WERI-Rb-1 (cell line): Measurements from ENCODE around the gene PMFBP1.

Source experiments
- DNase-seq: peaks from one replicate; pipeline ENCODE4 v3.0.0-alpha.2; 2020
- H3K27ac ChIP-seq: fragments of 250-450 bp; sonication (Bioruptor Pico); 2 replicates; pipeline ENCODE4 v1.5.1; 2020; ENCODE audit warnings: mild to moderate bottlenecking, moderate library complexity
- H3K27me3 ChIP-seq: fragments of 250-450 bp; sonication (Bioruptor Pico); 2 replicates; pipeline ENCODE4 v1.5.1; 2021; ENCODE audit warnings: mild to moderate bottlenecking, low read depth, moderate library complexity; ENCODE audit not compliant: insufficient read depth, severe bottlenecking
- H3K36me3 ChIP-seq: fragments of 250-450 bp; sonication (Bioruptor Pico); 2 replicates; pipeline ENCODE4 v1.5.1; 2020; ENCODE audit warnings: mild to moderate bottlenecking, moderate library complexity
- H3K4me3 ChIP-seq: 2 replicates; pipeline ENCODE4 v1.5.1; 2011; ENCODE audit warnings: low read depth, mild to moderate bottlenecking, control low read depth, low read length
- H3K9me3 ChIP-seq: fragments of 250-450 bp; sonication (Bioruptor Pico); 2 replicates; pipeline ENCODE4 v1.5.1; 2021; ENCODE audit warnings: mild to moderate bottlenecking, moderate library complexity; ENCODE audit not compliant: severe bottlenecking
- CTCF ChIP-seq: IDR thresholded peaks from 2 replicates; pipeline ENCODE4 v1.5.1; 2011; ENCODE audit warnings: low read depth, mild to moderate bottlenecking, control low read depth, inconsistent platforms, low read length

The PMFBP1 gene

DNA sequence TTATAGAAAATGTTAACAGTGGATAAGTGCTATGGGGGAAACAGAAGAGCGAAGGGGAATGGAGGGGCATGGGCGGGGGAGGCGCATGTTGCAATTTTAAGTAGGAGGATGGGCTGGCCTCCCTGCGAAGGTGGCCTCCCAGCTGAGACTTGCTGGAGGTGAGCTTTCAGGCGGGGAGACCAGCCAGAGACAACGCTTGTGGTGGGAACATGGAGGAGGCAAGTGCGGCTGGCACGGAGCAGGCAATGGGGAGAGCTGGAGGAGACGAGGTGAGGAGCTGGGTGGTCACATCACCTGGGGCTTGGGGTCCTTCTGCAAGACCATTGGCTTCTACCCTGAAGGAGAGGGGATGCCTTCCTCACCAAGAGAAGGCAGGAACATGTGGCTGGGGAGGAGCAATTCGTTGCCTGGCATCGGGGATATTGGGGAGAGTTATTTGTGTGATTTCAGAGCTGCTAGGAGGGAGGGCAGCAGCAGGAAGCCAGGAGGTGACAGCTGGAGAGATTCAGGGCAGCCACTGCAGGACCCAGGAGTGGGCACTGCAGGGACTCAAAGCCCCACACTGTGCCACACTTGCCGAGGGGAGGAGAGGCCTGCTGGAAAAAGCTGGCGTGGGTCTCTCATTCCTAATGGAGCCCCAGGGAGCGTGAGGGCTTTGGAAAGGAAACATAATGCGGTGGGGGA is 34.4 kb downstream of the PMFBP1 start:
- Histone ChIP-seq H3K27me3 (no peaks in the 10 kb centered on the region), H3K27ac (no peak overlapping the region), H3K9me3 (no peaks in the 10 kb centered on the region), H3K36me3 (no peaks in the 10 kb centered on the region), H3K4me3 (no peak overlapping the region)
- DNase-seq = no peak
- no peak for TF ChIP-seq CTCF

- Histone ChIP-seq H3K9me3 (no peaks in the 10 kb centered on the region), H3K27ac (no peak overlapping the region), H3K4me3 (no peak overlapping the region), H3K36me3 (no peaks in the 10 kb centered on the region), H3K27me3 (no peaks in the 10 kb centered on the region)
- no peak for DNase-seq
- no peak for TF ChIP-seq CTCF
These were observed 37.4 kb downstream of the PMFBP1 start for GRCh38 chr16:72134507-72134906.

- no peaks in the 10 kb centered on the region for H3K36me3 ChIP-seq
- DNase-seq = no peak
- no peaks in the 10 kb centered on the region for H3K9me3 ChIP-seq
- H3K27ac ChIP-seq = no peak overlapping the region
- H3K27me3 ChIP-seq = no peaks in the 10 kb centered on the region
- no peak for TF ChIP-seq CTCF
- no peak overlapping the region for H3K4me3 ChIP-seq
These were observed 39.2 kb downstream of the PMFBP1 start for GRCh38 chr16:72132726-72133125.

DNA sequence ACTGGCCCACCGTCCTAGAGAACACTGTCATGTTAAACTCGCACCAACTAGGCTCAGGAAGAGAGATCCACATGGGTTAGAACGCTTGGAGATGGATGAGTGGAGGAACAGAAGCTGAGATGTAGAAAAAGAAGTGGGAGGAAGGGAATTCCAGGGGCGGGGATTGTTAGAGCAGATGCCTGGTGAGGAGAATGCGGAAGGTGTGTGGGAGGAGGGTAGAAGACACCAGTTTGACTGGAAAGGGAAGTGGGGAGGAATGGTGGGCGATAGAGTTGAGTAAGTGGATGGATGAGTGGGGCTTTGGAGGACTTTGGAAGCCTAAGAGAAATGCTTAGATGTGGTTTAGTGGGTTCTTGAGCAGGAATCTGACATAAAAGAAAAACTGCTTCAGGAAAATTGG is 40.9 kb downstream of the PMFBP1 start:
- no peaks in the 10 kb centered on the region for H3K36me3 ChIP-seq
- no peaks in the 10 kb centered on the region for H3K9me3 ChIP-seq
- no peaks in the 10 kb centered on the region for H3K27me3 ChIP-seq
- no peak overlapping the region for H3K4me3 ChIP-seq
- DNase-seq = no peak
- TF ChIP-seq CTCF = no peak
- no peak overlapping the region for H3K27ac ChIP-seq

GRCh38 chr16:72129976-72130656 is 41.8 kb downstream of the PMFBP1 start:
- no peaks in the 10 kb centered on the region for H3K27me3 ChIP-seq
- H3K36me3 ChIP-seq = no peaks in the 10 kb centered on the region
- TF ChIP-seq CTCF = no peak
- DNase-seq = no peak
- H3K4me3 ChIP-seq = no peak overlapping the region
- no peak overlapping the region for H3K27ac ChIP-seq
- no peaks in the 10 kb centered on the region for H3K9me3 ChIP-seq

DNA sequence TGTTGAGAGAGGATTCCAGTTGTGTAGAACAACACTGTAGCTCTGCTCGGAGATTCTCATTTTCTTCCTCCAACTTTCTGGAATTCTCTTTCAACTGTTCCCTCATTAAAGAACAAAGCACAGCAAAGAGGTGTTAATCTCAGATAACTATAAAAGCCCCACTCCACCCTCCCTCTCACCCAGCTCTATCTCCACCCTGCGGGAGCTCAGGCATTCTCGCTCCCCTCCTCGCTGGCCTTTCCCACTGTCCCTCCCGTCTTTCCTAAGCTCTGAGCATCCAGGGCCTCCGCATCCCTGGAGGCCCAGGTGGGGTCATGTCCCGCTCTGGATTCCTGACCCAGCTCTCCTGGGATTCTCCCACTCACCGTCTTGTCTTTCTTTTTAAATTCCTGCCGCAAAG is 43.3 kb downstream of the PMFBP1 start:
- DNase-seq = no peak
- Histone ChIP-seq H3K27ac (no peak overlapping the region), H3K4me3 (no peak overlapping the region), H3K9me3 (no peaks in the 10 kb centered on the region), H3K36me3 (no peaks in the 10 kb centered on the region), H3K27me3 (no peaks in the 10 kb centered on the region)
- TF ChIP-seq CTCF = no peak
